Endodermal cell (in vitro differentiated cells): Measurements from ENCODE around the gene CABP4. TPM values are rescaled to one million over a fixed set of nuclear protein-coding genes. Genes with fewer than 3 reads are reported as not detected.

Source experiments
- DNase-seq: peaks from one replicate; pipeline ENCODE4 v3.0.0-alpha.2; 2017
- H3K27ac ChIP-seq: 2 replicates; pipeline ENCODE4 v1.5.1; 2013; ENCODE audit warnings: mild to moderate bottlenecking, low read depth, low read length, moderate library complexity
- H3K27me3 ChIP-seq: 2 replicates; pipeline ENCODE4 v1.6.1; 2013; ENCODE audit warnings: mild to moderate bottlenecking, low read length, moderate library complexity; ENCODE audit not compliant: insufficient read depth, control insufficient read depth, poor library complexity, severe bottlenecking
- H3K36me3 ChIP-seq: 2 replicates; pipeline ENCODE4 v1.7.0; 2013; ENCODE audit warnings: mild to moderate bottlenecking, low read length, moderate library complexity; ENCODE audit not compliant: control insufficient read depth, insufficient read depth
- H3K4me1 ChIP-seq: one replicate; pipeline ENCODE4 v1.7.0; 2013; ENCODE audit warnings: low read length; ENCODE audit not compliant: control insufficient read depth, insufficient read depth
- H3K4me3 ChIP-seq: 2 replicates; pipeline ENCODE4 v1.5.1; 2013; ENCODE audit warnings: mild to moderate bottlenecking, low read length, moderate library complexity
- H3K9ac ChIP-seq: 2 replicates; pipeline ENCODE4 v1.6.1; 2013; ENCODE audit warnings: mild to moderate bottlenecking, low read length, moderate library complexity; ENCODE audit not compliant: poor library complexity, severe bottlenecking; ENCODE audit errors: extremely low read depth
- H3K9me3 ChIP-seq: 2 replicates; pipeline ENCODE4 v1.6.1; 2013; ENCODE audit warnings: mild to moderate bottlenecking, low read length, moderate library complexity; ENCODE audit not compliant: control insufficient read depth
- H3K27ac Mint-ChIP-seq: 2 replicates; pipeline ENCODE4 v1.8.0; 2020; ENCODE audit warnings: mixed read lengths
- H3K27me3 Mint-ChIP-seq: 2 replicates; pipeline ENCODE4 v1.8.0; 2021; ENCODE audit warnings: mild to moderate bottlenecking, mixed read lengths; ENCODE audit not compliant: insufficient read depth
- H3K36me3 Mint-ChIP-seq: 2 replicates; pipeline ENCODE4 v1.8.0; 2020; ENCODE audit warnings: low read depth, mixed read lengths
- H3K4me1 Mint-ChIP-seq: 2 replicates; pipeline ENCODE4 v1.8.0; 2020; ENCODE audit warnings: mixed read lengths
- H3K4me3 Mint-ChIP-seq: 2 replicates; pipeline ENCODE4 v1.8.0; 2020; ENCODE audit warnings: mild to moderate bottlenecking, moderate library complexity, mixed read lengths
- H3K9me3 Mint-ChIP-seq: 2 replicates; pipeline ENCODE4 v1.8.0; 2020; ENCODE audit warnings: mild to moderate bottlenecking, mixed read lengths
- CTCF ChIP-seq: fragments of 200-600 bp; sonication (generic); conservative IDR thresholded peaks from 2 replicates; pipeline ENCODE4 v1.5.0; 2021; ENCODE audit warnings: antibody characterized with exemption, mild to moderate bottlenecking
- WGBS, 2 experiments: methylation state at CpG; one replicate each; pipeline versions ENCODE4 v1.1.5 to v1.1.7; 2013; ENCODE audit warnings: missing lambda C conversion rate in 2 of 2, mixed read lengths in 1 of 2; ENCODE audit not compliant: insufficient coverage in 1 of 2, insufficient read length in 1 of 2; 5-methylcytosine and 5-hydroxymethylcytosine counted together
- total RNA-seq, 2 donors: library from RNA; stranded (reverse); fragmentation: NEBNext Ultra II Directional in 1 of 2; extraction: Animal tissue kit (Norgen Biotek cat#: 25700) in 1 of 2; gene quantifications; 2 replicates in 1 of 2; 3 replicates in 1 of 2; pipeline ENCODE4 v1.2.1, GENCODE V29; 2021

Gene CABP4
- total RNA-seq, 2 donors from 2014 or later, result not detected

- Mint-ChIP-seq H3K4me1 (peaks cover 11% of the 10 kb centered on the region), H3K27me3 (peaks cover 25% of the 10 kb centered on the region), H3K36me3 (no peaks in the 10 kb centered on the region), H3K27ac (no peak overlapping the region), H3K4me3 (no peak overlapping the region), H3K9me3 (no peaks in the 10 kb centered on the region)
- H3K27me3 ChIP-seq, result no peaks in the 10 kb centered on the region
- no peak overlapping the region for H3K9ac ChIP-seq
- WGBS, 2 experiments, result 92 to 94% methylated on average over 23 to 24 of the region's 24 CpGs
- peaks cover 14% of the 10 kb centered on the region for H3K4me1 ChIP-seq
- TF ChIP-seq CTCF, result no peak
- H3K27ac ChIP-seq, result no peak overlapping the region
- H3K4me3 ChIP-seq, result no peak overlapping the region
- no peaks in the 10 kb centered on the region for H3K36me3 ChIP-seq
- no peak for DNase-seq
- H3K9me3 ChIP-seq, result no peaks in the 10 kb centered on the region
These were observed 45.9 kb upstream of the CABP4 start for GRCh38 chr11:67409261-67409666.

GRCh38 chr11:67409781-67410368 lies 45.3 kb upstream of the CABP4 start:
- Mint-ChIP-seq H3K4me3 (no peak overlapping the region), H3K4me1 (peaks cover 11% of the 10 kb centered on the region), H3K27me3 (peaks cover 25% of the 10 kb centered on the region), H3K9me3 (no peaks in the 10 kb centered on the region), H3K36me3 (no peaks in the 10 kb centered on the region), H3K27ac (no peak overlapping the region)
- Histone ChIP-seq H3K36me3 (no peaks in the 10 kb centered on the region), H3K9ac (no peak overlapping the region), H3K4me3 (no peak overlapping the region), H3K27me3 (peaks cover 4% of the 10 kb centered on the region), H3K9me3 (no peaks in the 10 kb centered on the region), H3K4me1 (peaks cover 14% of the 10 kb centered on the region), H3K27ac (no peak overlapping the region)
- TF ChIP-seq CTCF, result no peak
- DNase-seq, result peak; percentile 94
- WGBS, 2 experiments, result 61 to 75% methylated on average over 5 to 13 of the region's 13 CpGs

- Histone ChIP-seq H3K4me3 (no peak overlapping the region), H3K27ac (no peak overlapping the region), H3K9me3 (no peaks in the 10 kb centered on the region), H3K4me1 (peaks cover 14% of the 10 kb centered on the region), H3K27me3 (peaks cover 8% of the 10 kb centered on the region), H3K9ac (no peak overlapping the region), H3K36me3 (no peaks in the 10 kb centered on the region)
- Mint-ChIP-seq H3K36me3 (no peaks in the 10 kb centered on the region), H3K27me3 (peaks cover 29% of the 10 kb centered on the region), H3K9me3 (no peaks in the 10 kb centered on the region), H3K4me1 (peaks cover 11% of the 10 kb centered on the region), H3K4me3 (no peak overlapping the region), H3K27ac (no peak overlapping the region)
- DNase-seq, result no peak
- TF ChIP-seq CTCF, result no peak
- 74 to 90% methylated on average over 3 to 15 of the region's 15 CpGs for WGBS, 2 experiments
These were observed 44.8 kb upstream of the CABP4 start for GRCh38 chr11:67410369-67410831.
